ENCODE data around the gene GADL1.

The GADL1 gene

DNA sequence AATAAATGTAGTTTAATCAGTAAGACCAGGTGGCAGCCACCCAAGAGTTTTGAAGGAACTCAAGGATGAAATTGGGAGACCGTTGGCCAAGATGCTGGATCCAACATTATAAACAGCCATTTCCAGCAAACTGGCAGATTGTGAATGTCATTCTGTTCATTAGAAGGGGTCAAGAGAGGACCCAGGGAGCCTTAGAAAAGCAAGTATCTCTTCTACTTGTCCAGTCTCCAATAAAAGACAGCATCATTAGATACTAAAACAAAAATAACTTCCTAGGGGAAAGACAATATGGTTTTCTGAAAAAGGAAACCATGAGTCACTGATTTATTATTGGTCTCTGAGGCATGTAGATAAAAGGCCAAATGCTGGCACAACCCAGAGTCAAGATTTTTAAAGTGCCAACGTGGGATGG, 67.9 kb downstream of the GADL1 start:
- no peak overlapping the region for H3K4me2 ChIP-seq (ENCODE audit: low read length)
- no peak overlapping the region for H3K4me3 ChIP-seq (ENCODE audit: low read length)
- no peaks in the 10 kb centered on the region for H4K20me1 ChIP-seq (ENCODE audit: control insufficient read depth, insufficient read depth, low read depth, low read length)
- no peaks in the 10 kb centered on the region for H3F3A ChIP-seq (ENCODE audit: control insufficient read depth, insufficient read depth)
- H3K27ac ChIP-seq (ENCODE audit: low read depth, low read length): no peak overlapping the region
- H3K27me3 ChIP-seq (ENCODE audit: control insufficient read depth, low read length): peaks cover 2% of the 10 kb centered on the region; the same call in 1 of the 2 replicates
- H3K79me2 ChIP-seq (ENCODE audit: control insufficient read depth, low read length): no peaks in the 10 kb centered on the region
- no peaks in the 10 kb centered on the region for H3K9me3 ChIP-seq (ENCODE audit: control insufficient read depth, insufficient read depth, low read length)
- no peaks in the 10 kb centered on the region for H3K36me3 ChIP-seq (ENCODE audit: control insufficient read depth, low read length)
- TF ChIP-seq CTCF (IDR thresholded peaks at IDR 0.05; ENCODE audit: low read depth, low read length, poor library complexity, severe bottlenecking) (no peak), EZH2phosphoT487 (IDR thresholded peaks at IDR 0.05; ENCODE audit: borderline replicate concordance, low read length) (no peak)
- no peaks in the 10 kb centered on the region for H3K4me1 ChIP-seq (ENCODE audit: control insufficient read depth, low read length)
- no peaks in the 10 kb centered on the region for H3K9me2 ChIP-seq (replicated peaks; ENCODE audit: control insufficient read depth, low read length)

DNA sequence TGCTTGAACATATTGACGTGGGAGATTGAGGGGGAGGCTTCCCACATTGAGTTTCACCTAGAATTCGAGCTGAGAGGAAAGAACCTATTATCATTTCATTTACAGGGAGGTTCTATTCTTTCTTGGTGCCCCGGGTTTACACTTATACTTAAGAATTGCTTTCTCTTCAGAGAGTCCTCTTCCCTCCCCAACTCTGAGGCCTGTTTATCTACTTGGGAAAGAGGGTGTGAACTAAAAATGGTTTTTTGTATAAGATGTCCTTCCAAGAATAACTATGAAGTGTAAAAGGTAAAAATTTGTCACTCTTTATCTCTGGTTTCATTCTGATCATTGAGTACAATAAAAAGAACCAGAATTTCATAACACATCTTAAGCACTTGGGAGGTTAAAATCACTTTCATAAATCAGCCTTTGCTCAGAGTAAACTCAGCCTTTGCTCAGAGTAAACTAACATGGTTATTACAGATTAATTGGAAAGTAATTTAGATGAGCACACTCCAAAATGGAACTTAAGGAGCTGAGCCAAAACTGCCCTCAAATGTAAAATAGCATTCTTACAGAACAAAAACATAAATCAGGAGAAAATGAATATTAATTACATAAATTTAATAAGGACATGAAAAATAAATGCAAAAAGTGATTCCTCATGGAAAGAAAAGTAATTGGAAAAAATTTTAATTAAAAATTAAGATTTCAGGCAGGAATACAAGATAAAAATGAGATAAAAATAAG, 75.2 kb downstream of the GADL1 start:
- Histone ChIP-seq H3K4me2 (ENCODE audit: low read length) (no peak overlapping the region), H3K27ac (ENCODE audit: low read depth, low read length) (no peak overlapping the region), H3K36me3 (ENCODE audit: control insufficient read depth, low read length) (no peaks in the 10 kb centered on the region), H3K4me3 (ENCODE audit: low read length) (no peak overlapping the region), H4K20me1 (ENCODE audit: control insufficient read depth, insufficient read depth, low read depth, low read length) (no peaks in the 10 kb centered on the region), H3K4me1 (ENCODE audit: control insufficient read depth, low read length) (no peaks in the 10 kb centered on the region), H3F3A (ENCODE audit: control insufficient read depth, insufficient read depth) (no peaks in the 10 kb centered on the region), H3K79me2 (ENCODE audit: control insufficient read depth, low read length) (no peaks in the 10 kb centered on the region), H3K9me3 (ENCODE audit: control insufficient read depth, insufficient read depth, low read length) (no peaks in the 10 kb centered on the region), H3K9me2 (replicated peaks; ENCODE audit: control insufficient read depth, low read length) (no peaks in the 10 kb centered on the region), H3K27me3 (ENCODE audit: control insufficient read depth, low read length) (no peaks in the 10 kb centered on the region)
- TF ChIP-seq CTCF (IDR thresholded peaks at IDR 0.05; ENCODE audit: low read depth, low read length, poor library complexity, severe bottlenecking) (no peak), EZH2phosphoT487 (IDR thresholded peaks at IDR 0.05; ENCODE audit: borderline replicate concordance, low read length) (no peak)

DNA sequence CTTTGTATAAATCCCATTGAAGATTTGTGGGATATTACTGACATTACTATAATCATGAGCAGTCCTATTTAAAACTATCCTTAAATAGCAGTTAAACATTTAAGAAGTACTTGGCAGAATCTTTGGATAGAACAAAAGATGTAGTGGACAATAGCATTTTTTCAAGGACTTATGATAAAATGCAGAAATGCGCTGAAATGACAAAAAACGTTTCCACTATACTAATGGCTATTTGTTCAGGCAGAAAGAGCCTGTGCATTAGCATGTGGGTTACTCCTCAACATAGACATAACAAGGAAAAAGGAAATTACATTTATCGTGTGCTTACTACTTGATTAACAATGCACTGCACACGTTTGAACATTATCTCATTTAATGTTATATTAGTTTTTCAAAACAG, 80.7 kb downstream of the GADL1 start:
- Histone ChIP-seq H3K4me2 (ENCODE audit: low read length) (no peak overlapping the region), H3K27ac (ENCODE audit: low read depth, low read length) (no peak overlapping the region), H3K4me1 (ENCODE audit: control insufficient read depth, low read length) (no peaks in the 10 kb centered on the region), H3K27me3 (ENCODE audit: control insufficient read depth, low read length) (no peaks in the 10 kb centered on the region), H3F3A (ENCODE audit: control insufficient read depth, insufficient read depth) (no peaks in the 10 kb centered on the region), H3K9me2 (replicated peaks; ENCODE audit: control insufficient read depth, low read length) (no peaks in the 10 kb centered on the region), H3K9me3 (ENCODE audit: control insufficient read depth, insufficient read depth, low read length) (no peaks in the 10 kb centered on the region), H3K36me3 (ENCODE audit: control insufficient read depth, low read length) (no peaks in the 10 kb centered on the region), H3K4me3 (ENCODE audit: low read length) (no peak overlapping the region), H4K20me1 (ENCODE audit: control insufficient read depth, insufficient read depth, low read depth, low read length) (no peaks in the 10 kb centered on the region), H3K79me2 (ENCODE audit: control insufficient read depth, low read length) (no peaks in the 10 kb centered on the region)
- no peak for TF ChIP-seq CTCF (IDR thresholded peaks at IDR 0.05; ENCODE audit: low read depth, low read length, poor library complexity, severe bottlenecking)
- no peak for TF ChIP-seq EZH2phosphoT487 (IDR thresholded peaks at IDR 0.05; ENCODE audit: borderline replicate concordance, low read length)

Data from DOHH2 (cell line).